Urinary bladder (tissue), 4 donors: ENCODE data around the gene EBF4. TPM values are rescaled to one million over a fixed set of nuclear protein-coding genes. Genes with fewer than 3 reads are reported as not detected.

Experiments used
- DNase-seq: peaks from one replicate; pipeline ENCODE4 v3.0.0-alpha.2; 2015; ENCODE audit errors: extremely low spot score
- H3K27ac ChIP-seq: one replicate; pipeline ENCODE4 v1.5.1; 2013; ENCODE audit warnings: low read depth, mild to moderate bottlenecking, moderate library complexity
- H3K36me3 ChIP-seq: one replicate; pipeline ENCODE4 v1.6.1; 2013; ENCODE audit warnings: mild to moderate bottlenecking, moderate library complexity; ENCODE audit not compliant: insufficient read depth
- H3K4me1 ChIP-seq: one replicate; pipeline ENCODE4 v1.6.1; 2013; ENCODE audit warnings: mild to moderate bottlenecking, moderate library complexity; ENCODE audit not compliant: insufficient read depth
- H3K4me3 ChIP-seq: one replicate; pipeline ENCODE4 v1.5.1; 2013; ENCODE audit warnings: low read depth, low read length
- WGBS: extraction: QIAGEN DNeasy Blood & Tissue Kit; methylation state at CpG from one replicate; pipeline ENCODE4 v1.1.7; 2013; 5-methylcytosine and 5-hydroxymethylcytosine counted together
- polyA plus RNA-seq: library from polyadenylated mRNA; stranded (reverse); fragments of 200-250 nt; gene quantifications from one replicate; pipeline ENCODE4 v1.2.3, GENCODE V29; 2013
- total RNA-seq: library from RNA; depleted of rRNA; stranded (reverse); fragments of >200 nt; gene quantifications from one replicate; pipeline ENCODE4 v1.2.3, GENCODE V29; 2014
- donor health status: healthy with polysubstance abuse.
- donor health status: healthy.

The EBF4 gene
- total and polyA plus RNA-seq, 2 donors = 9.3 to 28.9 TPM

DNA sequence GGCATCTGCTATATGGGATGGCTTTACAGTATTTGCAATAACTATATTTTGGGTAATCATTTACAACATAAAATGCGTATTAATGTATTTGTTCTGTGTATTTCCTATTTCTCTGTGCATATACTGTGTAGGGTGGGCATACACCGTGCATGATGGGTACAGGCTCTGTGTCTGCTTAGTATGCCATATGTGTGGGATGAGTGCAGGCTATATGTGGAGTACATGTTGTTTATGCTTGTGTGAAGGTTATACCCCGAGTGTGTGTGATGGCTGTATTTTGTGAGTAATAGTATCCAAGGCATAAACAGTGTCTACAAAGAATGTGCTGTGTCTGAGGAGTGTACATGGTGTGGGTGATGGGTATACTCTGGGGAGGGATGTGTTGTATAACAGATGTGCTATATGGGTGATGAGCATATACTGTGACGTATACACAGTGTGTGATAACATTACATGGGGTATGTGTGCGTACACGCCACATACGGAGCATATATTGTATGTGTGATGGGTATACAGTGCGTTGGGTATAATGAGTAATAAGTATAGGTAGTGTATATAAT is 55.2 kb downstream of the EBF4 start:
- Histone ChIP-seq H3K4me3 (no peak overlapping the region), H3K36me3 (no peaks in the 10 kb centered on the region), H3K4me1 (no peaks in the 10 kb centered on the region), H3K27ac (no peak overlapping the region)
- WGBS = 85% methylated on average over 8 of the region's 8 CpGs
- DNase-seq = no peak

DNA sequence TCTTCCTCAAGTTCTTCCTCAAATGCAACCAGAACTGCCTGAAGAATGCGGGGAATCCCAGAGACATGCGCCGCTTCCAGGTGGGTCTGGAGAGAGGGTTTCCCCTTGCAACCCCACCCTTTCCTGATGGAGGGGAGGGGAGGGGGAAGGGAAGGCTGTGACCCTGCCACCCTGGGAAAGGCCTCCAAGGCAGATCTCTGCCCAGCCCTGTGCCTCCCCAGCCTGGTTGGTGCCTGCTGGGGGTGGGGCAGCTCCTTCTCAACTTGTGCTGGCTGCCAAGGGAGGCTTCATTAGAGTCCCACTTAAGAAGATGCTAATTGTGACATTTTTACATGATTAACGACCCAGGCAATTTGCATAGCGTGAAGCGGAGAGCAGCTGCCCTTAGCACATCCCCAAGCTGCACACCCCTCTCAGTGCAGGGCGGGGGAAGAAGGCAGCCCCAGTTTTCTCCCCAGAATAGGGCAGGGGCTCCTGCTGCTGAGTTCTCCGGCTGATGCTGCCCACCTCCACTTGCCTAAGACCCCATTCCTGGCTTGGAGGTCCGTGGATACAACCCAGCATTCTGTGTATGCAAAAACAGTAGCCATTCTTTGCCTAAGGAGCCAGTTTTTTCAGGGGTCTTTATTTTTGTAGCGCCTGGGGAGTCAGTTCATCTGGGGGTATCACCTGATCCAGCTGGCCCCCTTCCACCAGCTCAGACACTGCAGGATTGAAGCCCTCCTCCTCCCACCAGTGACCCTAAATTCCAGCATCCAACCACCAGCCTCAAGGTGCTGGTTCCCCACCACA is 56.2 kb downstream of the EBF4 start:
- WGBS = 78% methylated on average over 10 of the region's 10 CpGs
- DNase-seq = no peak

DNA sequence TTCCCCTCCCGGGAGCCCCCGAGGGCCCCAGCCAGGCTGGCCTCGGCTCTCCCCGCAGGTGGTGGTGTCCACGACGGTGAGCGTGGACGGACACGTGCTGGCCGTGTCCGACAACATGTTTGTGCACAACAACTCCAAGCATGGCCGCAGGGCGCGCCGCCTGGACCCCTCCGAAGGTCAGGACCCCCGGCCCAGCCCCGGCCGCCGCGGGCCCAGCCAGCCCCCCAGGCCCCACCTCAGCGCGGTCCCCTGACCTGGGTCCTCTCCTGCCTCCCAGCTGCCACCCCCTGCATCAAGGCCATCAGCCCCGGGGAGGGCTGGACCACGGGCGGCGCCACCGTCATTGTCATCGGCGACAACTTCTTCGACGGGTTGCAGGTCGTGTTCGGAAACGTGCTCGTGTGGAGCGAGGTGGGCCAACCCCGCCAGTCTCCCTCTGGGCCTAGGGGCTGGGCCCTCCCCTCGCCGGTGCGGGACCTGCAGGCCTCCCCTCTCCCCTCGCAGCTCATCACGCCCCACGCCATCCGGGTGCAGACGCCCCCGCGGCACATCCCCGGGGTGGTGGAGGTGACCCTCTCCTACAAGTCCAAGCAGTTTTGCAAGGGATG is 56.9 kb downstream of the EBF4 start:
- no peak for DNase-seq
- Histone ChIP-seq H3K36me3 (no peaks in the 10 kb centered on the region), H3K27ac (no peak overlapping the region), H3K4me1 (no peaks in the 10 kb centered on the region), H3K4me3 (no peak overlapping the region)
- 43% methylated on average over 49 of the region's 49 CpGs for WGBS

More for the DNA sequence above, 56.2 kb downstream of the EBF4 start:
- Histone ChIP-seq H3K4me3 (no peak overlapping the region), H3K4me1 (no peaks in the 10 kb centered on the region), H3K27ac (no peak overlapping the region), H3K36me3 (no peaks in the 10 kb centered on the region)

DNA sequence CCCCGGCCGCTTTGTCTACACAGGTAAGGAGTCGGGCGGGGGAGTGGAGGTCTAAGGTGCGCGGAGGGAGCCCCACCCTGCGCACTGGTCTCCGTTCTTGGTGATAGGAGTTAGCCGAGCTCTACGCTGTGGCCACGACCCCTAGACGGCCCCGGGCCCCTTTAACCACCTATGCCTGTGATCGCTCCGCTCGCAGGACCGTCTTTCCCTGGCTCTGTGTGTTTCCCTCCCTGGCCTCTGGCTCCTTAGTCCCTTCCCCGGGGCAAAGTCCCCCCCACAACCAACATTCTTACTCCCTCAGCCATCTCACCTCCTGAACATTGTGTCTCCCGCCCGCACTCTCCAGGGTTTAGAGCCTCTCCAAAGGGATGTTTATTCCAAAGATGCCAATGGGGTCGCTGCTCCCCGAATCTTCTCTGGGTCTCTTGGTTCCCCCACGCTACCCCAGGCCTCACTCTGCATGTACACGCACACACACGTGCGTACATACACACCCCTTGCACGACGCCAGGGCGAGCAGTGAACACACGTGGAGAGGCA is 57.4 kb downstream of the EBF4 start:
- Histone ChIP-seq H3K27ac (no peak overlapping the region), H3K4me1 (no peaks in the 10 kb centered on the region), H3K4me3 (no peak overlapping the region), H3K36me3 (no peaks in the 10 kb centered on the region)
- 39% methylated on average over 30 of the region's 30 CpGs for WGBS
- no peak for DNase-seq

DNA sequence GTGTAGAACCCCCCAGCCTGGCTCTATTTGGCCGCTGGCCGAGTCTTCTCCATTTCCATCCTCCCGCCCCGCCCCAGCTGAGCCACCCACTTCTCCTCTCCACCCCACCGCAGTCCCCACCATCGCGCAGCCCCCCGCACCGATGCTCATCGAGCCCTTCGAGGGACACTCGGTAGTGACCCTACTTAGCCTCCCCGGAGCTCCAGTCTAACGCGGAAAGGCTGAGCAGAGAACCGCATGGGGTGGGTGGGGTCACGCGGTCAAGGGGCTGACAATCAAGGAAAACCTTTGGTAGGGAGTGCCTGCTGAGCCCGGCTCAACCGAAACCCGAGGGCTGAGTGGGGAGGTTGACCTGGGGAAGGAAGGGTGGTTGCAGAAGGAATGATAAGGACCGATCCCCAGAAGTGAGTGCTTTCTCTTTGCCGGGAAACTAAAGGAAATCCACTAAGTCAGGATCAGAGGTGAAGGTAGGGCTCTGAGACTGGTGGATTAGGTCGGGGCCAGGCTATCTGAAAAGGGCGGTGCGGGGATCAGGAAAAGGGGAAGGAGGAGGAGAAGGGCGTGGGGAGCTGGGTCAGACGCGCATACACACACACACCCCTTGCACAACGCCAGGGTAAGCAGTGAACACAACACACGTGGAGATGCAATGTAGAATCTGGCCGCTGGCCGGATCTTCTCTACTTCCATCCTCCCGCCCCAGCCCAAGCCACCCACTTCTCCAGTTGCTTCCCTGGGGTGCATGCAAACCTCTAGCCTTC is 58.1 kb downstream of the EBF4 start:
- no peaks in the 10 kb centered on the region for H3K36me3 ChIP-seq
- no peak overlapping the region for H3K27ac ChIP-seq
- DNase-seq = no peak
- H3K4me3 ChIP-seq = peak overlapping the region; percentile 17
- no peaks in the 10 kb centered on the region for H3K4me1 ChIP-seq
- 4% methylated on average over 34 of the region's 34 CpGs for WGBS

DNA sequence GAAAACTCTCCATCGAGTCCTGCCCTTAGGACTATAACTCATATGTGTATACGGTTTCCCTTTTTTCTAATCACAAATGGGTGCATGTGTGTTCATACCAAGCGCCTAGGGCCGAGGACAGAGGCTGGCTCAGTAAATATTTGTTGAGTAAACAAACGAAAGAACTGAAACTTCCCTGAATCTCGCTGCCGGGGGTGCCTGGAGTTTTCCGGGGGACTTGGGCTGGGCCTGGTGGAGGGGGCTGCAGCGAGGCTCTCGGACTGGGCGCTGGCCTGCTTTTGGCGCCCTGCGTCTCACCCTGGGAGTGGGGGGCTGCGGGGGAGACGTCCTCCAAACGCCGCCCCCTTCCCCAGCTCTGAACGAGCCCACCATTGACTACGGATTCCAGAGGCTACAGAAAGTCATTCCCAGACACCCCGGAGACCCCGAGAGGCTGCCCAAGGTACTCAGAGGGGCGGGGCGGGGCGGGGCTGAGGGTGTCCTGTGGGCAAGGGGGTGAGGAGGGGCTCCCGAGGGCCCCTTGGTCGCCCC is 58.8 kb downstream of the EBF4 start:
- DNase-seq = no peak
- WGBS = 4% methylated on average over 26 of the region's 26 CpGs

DNA sequence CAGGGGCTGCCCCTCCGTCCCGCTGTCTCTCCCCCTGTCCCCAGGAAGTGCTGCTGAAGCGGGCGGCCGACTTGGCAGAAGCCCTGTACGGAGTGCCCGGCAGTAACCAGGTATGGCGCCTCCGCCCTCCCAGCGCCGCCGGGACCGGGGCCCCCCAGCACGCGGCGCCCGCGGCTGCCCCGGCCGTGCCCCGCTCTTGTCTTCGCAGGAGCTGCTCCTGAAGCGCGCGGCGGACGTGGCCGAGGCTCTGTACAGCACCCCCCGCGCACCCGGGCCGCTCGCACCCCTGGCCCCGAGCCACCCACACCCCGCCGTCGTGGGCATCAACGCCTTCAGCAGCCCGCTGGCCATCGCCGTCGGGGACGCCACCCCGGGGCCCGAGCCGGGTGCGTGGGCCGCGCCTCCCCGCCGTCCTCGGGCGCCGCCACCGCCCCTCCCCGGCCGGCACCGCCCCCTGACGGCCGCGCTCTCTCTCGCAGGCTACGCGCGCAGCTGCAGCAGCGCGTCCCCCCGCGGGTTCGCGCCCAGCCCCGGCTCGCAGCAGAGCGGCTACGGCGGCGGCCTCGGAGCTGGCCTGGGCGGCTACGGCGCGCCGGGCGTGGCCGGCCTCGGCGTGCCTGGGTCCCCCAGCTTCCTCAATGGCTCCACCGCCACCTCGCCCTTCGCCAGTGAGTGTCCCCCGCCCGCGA is 59.4 kb downstream of the EBF4 start:
- no peak for DNase-seq

More for the DNA sequence above, 58.8 kb downstream of the EBF4 start:
- no peaks in the 10 kb centered on the region for H3K4me1 ChIP-seq
- peak overlapping the region; percentile 48 for H3K27ac ChIP-seq
- H3K4me3 ChIP-seq = peak overlapping the region; percentile 55
- H3K36me3 ChIP-seq = no peaks in the 10 kb centered on the region

DNA sequence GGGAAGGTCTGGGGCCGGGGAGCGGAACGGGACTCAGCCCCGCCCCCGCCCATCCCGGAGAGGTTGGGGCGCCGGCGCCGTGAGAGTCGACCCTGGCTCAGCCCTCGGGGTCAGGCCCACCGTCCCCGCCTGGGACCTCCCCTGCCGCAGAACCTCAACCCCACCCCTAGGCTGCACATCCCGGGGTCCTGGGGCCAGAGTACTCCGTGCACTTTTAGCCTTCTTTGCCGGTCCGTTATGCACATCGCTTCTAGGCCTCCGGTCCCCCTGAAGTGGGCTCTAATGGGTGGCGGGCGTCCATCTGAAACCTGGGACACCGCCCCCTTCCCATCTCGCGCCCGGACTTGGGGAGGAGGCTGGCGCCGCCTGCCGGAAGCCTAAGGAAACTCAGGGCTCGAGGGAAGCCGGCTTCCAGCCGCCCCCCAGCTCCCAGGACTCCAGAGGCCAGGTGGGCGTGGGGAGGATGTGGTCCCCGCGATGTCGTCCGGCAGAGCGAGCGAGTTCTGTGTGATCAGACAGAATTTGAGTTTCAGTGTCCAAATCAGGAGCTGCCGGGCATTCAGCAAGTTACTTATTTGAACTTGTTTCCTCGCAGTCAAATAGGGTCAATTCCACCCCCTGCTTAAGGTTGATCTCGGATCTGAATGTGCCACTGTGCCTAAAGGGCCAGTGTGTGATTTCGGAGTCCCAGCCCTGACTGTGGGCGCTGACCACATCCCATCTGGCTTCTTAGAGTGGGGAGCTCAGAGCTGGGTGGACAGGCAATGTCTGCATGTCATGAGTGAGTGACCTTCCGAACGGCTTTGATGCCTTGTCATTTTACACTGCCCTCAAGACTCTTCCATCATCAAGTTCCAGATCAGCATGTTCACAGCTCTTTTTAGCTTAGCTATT is 60.2 kb downstream of the EBF4 start:
- Histone ChIP-seq H3K4me3 (peak overlapping the region; percentile 55), H3K27ac (peak overlapping the region; percentile 55), H3K4me1 (no peaks in the 10 kb centered on the region), H3K36me3 (no peaks in the 10 kb centered on the region)
- DNase-seq = no peak
- WGBS = 9% methylated on average over 47 of the region's 47 CpGs

More for the DNA sequence above, 59.4 kb downstream of the EBF4 start:
- Histone ChIP-seq H3K4me1 (no peaks in the 10 kb centered on the region), H3K36me3 (no peaks in the 10 kb centered on the region), H3K4me3 (peak overlapping the region; percentile 55), H3K27ac (peak overlapping the region; percentile 66)
- WGBS = 1% methylated on average over 93 of the region's 93 CpGs

DNA sequence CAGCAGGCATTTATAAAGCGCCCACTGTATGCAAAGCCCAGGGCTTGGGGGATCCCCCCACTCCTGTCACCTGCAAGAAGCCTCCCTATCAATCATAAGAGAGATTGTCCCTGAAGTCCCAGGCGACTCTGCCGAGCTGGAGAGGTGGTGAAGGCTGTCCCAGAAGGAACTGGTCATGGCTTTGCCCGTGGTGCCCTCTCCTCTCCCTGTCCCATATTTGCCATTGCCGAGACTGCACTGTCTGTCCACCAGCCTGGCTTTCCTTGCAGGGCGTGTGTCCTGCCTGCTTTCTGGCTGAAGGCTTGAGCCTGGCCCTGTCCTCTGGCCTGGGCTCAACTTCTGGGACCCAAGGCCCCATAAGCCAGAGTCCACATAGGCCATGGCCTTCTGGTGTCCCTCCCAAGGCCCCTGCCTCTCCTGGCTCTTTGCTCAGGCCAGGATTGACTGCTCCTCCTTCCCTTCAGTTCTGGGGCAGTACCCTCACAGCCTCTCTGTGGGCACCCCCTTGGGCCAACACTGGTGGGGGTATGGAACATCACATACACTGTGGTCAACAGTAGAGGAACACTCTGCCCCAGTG is 61.0 kb downstream of the EBF4 start:
- no peak overlapping the region for H3K4me3 ChIP-seq
- no peak overlapping the region for H3K27ac ChIP-seq
- DNase-seq = no peak
- 91% methylated on average over 6 of the region's 6 CpGs for WGBS
- H3K4me1 ChIP-seq = no peaks in the 10 kb centered on the region
- no peaks in the 10 kb centered on the region for H3K36me3 ChIP-seq

DNA sequence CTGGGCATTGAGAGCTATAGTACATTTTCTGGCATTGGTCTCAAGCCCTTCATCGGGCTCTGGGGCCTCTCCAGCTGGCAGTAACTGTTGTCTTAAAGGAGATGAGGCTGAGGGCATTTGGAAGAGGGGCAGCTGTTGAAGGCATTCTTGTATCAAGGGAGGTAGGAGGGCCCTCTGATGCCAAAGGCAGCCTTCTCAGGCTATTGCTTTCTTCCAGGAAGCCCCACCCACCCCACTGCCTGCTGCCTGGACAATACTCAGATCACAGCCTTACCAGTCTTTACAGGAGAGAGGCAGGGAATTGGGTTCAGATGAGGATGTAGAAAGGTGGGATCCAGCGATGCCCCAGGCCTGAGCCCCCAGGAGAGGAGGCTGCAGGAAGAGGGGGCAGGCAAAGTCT is 61.8 kb downstream of the EBF4 start:
- H3K4me3 ChIP-seq = no peak overlapping the region
- no peak for DNase-seq
- H3K4me1 ChIP-seq = no peaks in the 10 kb centered on the region
- H3K36me3 ChIP-seq = no peaks in the 10 kb centered on the region
- 65% methylated on average over 2 of the region's 2 CpGs for WGBS
- no peak overlapping the region for H3K27ac ChIP-seq

DNA sequence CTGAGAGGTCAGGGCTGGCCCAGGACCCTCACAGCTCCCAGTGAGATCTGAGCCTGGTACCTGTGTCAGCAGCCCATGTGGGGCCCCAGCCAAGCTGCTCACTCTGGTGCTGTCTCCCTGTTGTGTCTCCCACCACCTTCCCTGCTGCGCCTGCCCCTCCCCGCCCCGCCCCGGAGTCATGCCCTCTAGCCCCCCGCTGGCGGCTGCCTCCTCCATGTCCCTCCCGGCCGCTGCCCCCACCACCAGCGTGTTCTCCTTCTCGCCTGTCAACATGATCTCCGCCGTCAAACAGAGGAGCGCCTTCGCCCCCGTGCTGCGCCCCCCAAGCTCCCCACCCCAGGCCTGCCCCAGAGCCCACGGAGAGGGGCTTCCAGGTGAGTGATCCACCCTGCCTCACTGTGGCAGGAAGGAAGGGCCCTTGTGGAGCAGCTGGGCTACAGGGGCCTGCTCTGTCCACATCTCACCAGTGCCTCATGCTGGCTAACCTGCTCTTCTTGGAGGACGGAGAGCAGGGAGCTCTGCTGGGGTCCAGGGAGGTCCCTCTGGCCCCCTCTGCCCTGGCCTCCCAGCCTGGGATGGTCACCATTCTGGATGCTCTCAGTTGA is 63.0 kb downstream of the EBF4 start:
- DNase-seq = no peak
- H3K27ac ChIP-seq = no peak overlapping the region
- no peaks in the 10 kb centered on the region for H3K36me3 ChIP-seq
- 66% methylated on average over 18 of the region's 18 CpGs for WGBS
- no peaks in the 10 kb centered on the region for H3K4me1 ChIP-seq
- H3K4me3 ChIP-seq = no peak overlapping the region
